ENCODE results near the gene GPR157.

GRCh38 chr1:9133870-9134585, 5.1 kb upstream of the GPR157 start:
- no peak for TF ChIP-seq CTCF (IDR thresholded peaks at IDR 0.05; ENCODE audit: low read length)
- TF ChIP-seq EZH2 (IDR thresholded peaks at IDR 0.05; ENCODE audit: borderline replicate concordance, low read length): no peak
